C4-2B (cell line): ENCODE measurements around the gene SLC25A24.
"Not testable (repeated sequence)": the region's sequence is repeated elsewhere in the genome, so short reads cannot be mapped to it uniquely, and the experiment has no call there.

Experiments used
- H3K27ac ChIP-seq: fragments of 450-650 bp; 2 replicates; pipeline ENCODE4 v1.5.1; 2017
- ZFX ChIP-seq: fragments of 450-650 bp; IDR thresholded peaks from 2 replicates; pipeline ENCODE4 v1.6.1; 2017
- TF ChIP-seq, protein P1 (sequence below): fragments of 450-650 bp; conservative IDR thresholded peaks from 2 replicates; pipeline ENCODE4 v1.5.1; 2017; ENCODE audit warnings: mild to moderate bottlenecking

Gene SLC25A24

DNA sequence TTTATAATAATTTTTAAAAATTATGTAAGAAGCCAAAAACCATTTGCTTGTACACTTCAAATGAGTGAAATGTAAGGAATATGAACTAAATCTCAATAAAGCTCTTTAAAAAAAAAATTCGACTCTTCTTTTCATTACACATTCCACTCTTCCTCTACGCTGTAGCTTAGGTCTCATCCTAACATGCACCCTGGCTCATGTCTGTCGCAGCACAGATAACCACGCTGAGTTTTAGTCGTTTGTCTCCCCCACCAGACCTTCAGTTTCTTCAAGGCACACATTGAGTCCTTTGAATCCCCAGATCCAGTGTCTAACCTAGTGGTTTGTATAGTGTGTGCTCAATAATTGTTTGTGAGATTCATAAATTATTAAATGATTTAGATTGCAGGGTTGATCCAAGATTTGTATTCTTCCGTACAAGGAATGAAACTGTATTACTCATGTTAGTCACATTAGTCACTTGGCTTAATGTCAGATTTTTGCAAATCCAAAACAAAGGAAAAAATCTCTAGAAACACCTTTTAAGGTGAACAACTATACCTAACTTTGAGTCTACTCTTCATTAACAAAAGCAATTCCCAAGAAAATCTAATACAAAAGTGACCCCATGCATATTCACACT, 57.3 kb downstream of the SLC25A24 start:
- TF ChIP-seq, protein P1, sequence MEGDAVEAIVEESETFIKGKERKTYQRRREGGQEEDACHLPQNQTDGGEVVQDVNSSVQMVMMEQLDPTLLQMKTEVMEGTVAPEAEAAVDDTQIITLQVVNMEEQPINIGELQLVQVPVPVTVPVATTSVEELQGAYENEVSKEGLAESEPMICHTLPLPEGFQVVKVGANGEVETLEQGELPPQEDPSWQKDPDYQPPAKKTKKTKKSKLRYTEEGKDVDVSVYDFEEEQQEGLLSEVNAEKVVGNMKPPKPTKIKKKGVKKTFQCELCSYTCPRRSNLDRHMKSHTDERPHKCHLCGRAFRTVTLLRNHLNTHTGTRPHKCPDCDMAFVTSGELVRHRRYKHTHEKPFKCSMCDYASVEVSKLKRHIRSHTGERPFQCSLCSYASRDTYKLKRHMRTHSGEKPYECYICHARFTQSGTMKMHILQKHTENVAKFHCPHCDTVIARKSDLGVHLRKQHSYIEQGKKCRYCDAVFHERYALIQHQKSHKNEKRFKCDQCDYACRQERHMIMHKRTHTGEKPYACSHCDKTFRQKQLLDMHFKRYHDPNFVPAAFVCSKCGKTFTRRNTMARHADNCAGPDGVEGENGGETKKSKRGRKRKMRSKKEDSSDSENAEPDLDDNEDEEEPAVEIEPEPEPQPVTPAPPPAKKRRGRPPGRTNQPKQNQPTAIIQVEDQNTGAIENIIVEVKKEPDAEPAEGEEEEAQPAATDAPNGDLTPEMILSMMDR: no peak
- TF ChIP-seq ZFX: no peak
- H3K27ac ChIP-seq: no peak overlapping the region

DNA sequence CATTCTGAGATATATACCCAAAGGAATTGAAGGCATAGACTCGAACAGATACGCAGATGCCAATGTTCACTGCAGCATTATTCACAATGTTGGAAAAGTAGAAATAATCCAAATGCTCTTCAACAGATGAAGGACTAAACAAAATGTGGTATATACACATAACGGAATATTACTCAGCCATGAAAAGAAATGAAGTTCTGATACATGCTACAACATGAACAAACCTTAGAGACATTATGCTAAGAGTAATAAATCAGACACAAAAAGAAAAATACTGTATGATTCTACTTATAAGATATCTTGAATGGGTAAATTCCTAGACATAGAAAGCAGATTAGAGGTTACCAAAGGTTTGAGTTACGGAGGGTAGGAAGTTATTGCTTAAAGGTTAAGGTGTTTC, 57.9 kb downstream of the SLC25A24 start:
- no peak for TF ChIP-seq ZFX
- TF ChIP-seq, protein P1: no peak
- H3K27ac ChIP-seq: no peak overlapping the region

DNA sequence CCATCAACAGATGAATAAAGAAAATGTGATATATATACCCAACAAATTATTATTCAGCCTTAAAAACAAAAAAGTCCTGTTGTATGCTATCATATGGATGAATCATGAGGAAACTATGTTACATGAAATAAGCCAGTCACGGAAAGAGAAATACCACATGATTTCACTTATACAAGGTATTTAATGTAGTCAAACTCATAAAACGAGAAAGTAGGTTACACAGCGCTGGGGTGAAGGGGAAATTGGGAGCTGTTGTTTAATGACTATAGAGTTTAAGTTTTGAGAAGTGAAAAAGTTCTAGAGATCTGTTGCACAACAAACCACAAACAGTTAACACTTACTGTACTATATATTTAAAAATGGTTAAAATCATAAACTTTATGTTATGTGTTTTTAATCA, 58.5 kb downstream of the SLC25A24 start:
- TF ChIP-seq, protein P1: no peak
- no peak for TF ChIP-seq ZFX
- no peak overlapping the region for H3K27ac ChIP-seq

DNA sequence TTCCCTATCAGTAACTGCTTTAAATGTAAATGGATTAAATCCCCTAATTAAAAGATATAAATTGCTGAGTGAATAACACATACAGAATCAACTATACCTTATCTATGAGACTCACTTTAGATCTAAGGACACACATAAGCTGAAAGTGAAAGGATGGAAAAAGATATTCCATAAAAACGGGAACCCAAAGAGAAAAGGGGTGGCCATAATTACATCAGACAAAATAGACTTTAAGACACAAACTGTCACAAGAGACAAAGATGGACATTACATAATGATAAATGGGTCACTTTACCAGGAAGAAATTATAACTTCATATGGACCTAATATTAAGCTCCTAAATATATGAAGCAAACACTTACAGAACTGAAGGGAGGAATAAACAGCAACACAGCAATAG, 59.2 kb downstream of the SLC25A24 start:
- TF ChIP-seq, protein P1: no peak
- TF ChIP-seq ZFX: no peak
- no peak overlapping the region for H3K27ac ChIP-seq

DNA sequence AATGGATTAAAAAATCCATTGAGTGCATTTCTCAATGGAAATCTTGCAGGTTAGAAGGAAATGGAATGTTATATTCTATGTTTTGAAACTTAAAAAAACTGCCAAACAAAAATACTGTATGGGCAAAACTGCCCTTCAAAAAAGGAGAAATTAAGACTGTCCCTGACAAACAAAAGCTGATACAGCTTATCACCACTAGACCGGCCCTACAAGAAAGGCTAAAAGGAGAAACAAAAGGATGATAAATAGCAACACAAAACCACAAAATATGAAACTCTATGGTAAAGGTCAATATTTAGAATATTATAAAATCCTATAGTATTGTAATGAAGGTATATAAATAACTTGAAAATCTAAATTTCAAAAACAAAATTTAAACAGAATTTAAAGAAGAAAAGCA, 60.0 kb downstream of the SLC25A24 start:
- H3K27ac ChIP-seq: no peak overlapping the region
- TF ChIP-seq, protein P1: no peak
- TF ChIP-seq ZFX: no peak

DNA sequence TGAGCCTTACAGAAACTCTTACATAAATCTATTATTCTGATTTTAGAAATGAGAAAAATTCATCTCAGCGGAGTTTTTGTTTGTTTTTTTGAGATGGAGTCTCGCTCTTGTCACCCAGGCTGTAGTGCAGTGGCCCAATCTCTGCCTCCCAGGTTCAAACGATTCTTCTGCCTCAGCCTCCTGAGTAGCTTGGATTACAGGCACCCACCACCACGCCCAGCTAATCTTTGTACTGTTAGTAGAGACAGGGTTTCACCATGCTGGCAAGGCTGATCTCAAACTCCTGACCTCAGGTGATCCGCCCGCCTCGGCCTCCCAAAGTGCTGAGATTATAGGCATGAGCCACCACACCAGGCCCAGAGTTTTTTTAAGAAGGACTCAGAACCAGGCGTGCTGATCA, 60.6 kb downstream of the SLC25A24 start:
- H3K27ac ChIP-seq: not testable (repeated sequence)

DNA sequence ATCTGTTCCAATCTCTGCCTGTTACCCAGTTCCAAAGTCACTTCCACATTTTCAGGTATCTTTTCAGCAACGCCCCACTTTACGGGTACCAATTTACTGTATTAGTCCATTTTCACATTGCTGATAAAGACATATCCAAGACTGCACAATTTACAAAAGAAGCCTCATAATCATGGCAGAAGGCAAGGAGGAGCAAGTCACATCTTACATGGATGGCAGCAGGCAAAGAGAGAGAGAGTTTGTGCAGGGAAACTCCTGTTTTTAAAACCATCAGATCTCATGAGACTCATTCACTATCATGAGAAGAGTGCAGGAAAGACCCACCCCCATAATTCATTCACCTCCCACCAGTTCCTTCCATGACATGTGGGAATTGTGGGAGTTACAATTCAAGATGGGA, 67.0 kb downstream of the SLC25A24 start:
- not testable (repeated sequence) for H3K27ac ChIP-seq

DNA sequence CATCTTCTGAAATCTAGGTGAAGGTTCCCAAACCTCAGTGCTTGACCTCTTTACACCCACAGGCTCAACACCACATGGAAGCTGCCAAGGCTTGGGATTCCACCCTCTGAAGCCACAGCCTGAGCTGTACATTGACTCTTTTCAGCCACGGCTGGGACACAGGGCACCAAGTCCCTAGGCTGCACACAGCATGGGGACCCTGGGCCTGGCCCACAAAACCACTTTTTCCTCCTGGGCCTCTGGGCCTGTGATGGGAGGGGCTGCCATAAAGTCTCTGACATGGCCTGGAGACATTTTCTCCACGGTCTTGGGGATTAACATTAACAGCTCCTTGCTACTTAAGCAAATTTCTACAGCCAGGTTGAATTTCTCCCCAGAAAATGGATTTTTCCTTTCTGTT, 67.8 kb downstream of the SLC25A24 start:
- not testable (repeated sequence) for H3K27ac ChIP-seq

DNA sequence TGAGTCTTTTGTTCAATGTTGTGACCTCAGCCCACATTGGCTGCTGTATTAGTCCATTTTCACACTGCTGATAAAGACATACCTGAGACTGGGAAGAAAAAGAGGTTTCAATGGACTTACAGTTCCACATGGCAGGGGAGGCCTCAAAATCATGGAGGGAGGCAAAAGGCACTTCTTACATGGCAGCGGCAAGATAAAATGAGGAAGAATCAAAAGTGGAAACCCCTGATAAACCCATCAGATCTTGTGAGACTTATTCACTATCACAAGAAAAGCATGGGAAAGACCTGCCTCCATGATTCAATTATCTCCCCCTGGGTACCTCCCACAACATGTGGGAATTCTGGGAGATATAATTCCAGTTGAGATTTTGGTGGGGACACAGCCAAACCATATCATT, 68.9 kb downstream of the SLC25A24 start:
- H3K27ac ChIP-seq: not testable (repeated sequence)

DNA sequence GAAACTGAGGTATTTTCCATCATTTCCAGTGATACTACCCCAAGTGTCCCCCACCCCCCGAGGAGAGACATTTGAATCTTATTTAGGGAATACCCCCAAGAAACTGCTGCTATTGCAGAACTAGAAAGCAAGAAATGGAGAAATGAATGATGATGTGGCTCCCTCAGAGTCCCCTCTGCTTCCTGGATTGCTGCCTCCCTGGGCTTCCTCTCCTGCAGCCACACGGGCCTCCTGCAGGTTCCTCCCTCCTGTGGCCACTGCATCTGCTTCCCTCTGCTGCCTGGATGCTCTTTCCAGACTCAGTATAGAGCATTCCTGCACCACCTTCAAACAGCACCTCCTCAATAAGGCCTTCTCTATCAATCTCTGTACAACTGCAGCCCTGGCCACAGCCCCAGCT, 69.3 kb downstream of the SLC25A24 start:
- TF ChIP-seq, protein P1: no peak
- no peak for TF ChIP-seq ZFX

More for the DNA sequence above, 69.3 kb downstream of the SLC25A24 start:
- no peak overlapping the region for H3K27ac ChIP-seq
